ENCODE measurements around the gene VOPP1.

The VOPP1 gene

GRCh38 chr7:55458351-55458750 lies 114.0 kb downstream of the VOPP1 start:
- DNase-seq = no peak

DNA sequence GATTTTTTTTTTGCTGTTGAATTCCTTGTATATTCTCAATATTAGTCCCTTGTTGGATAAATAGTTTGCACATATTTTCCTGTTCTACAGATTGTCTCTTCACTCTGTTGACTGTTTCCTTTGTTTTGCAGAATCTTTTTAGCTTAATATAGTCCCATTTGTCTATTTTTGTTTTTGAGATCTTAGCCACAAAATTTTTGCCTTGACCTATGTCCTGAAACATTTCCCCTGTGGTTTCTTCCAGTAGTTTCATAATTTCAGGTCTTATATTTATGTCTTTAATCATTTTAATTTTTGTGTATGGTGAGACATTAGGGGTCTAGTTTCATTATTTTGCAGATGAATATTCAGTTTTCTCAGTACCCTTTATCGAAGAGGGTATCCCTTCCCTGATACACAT lies 114.5 kb downstream of the VOPP1 start:
- no peak for DNase-seq

- DNase-seq = no peak
Observed at GRCh38 chr7:55452971-55453370, 119.3 kb downstream of the VOPP1 start.

GRCh38 chr7:55449992-55450535 lies 122.2 kb downstream of the VOPP1 start:
- no peak for DNase-seq

GRCh38 chr7:55449205-55449991 lies 122.9 kb downstream of the VOPP1 start:
- DNase-seq = no peak

- DNase-seq = no peak
Observed at GRCh38 chr7:55448526-55448925, 123.8 kb downstream of the VOPP1 start.

DNA sequence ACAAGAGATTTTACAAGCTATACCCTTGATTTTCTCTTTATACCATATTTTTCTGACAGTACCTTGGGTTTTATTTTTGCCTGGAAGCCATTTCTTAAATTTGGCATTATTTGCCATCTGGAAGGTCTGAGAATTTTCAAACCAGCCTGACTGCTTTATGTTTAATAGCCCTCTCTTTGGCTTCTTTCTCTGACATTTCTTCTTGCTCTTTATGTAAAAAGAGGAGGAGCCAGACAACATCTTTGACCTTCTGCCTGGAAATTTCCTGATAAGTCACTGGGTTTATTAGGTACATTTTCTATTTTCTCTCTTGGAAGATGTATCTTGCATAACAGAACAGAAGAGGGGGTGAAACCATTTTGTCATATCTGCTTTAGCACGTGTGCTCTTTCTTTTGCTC lies 127.5 kb downstream of the VOPP1 start:
- DNase-seq = no peak

DNA sequence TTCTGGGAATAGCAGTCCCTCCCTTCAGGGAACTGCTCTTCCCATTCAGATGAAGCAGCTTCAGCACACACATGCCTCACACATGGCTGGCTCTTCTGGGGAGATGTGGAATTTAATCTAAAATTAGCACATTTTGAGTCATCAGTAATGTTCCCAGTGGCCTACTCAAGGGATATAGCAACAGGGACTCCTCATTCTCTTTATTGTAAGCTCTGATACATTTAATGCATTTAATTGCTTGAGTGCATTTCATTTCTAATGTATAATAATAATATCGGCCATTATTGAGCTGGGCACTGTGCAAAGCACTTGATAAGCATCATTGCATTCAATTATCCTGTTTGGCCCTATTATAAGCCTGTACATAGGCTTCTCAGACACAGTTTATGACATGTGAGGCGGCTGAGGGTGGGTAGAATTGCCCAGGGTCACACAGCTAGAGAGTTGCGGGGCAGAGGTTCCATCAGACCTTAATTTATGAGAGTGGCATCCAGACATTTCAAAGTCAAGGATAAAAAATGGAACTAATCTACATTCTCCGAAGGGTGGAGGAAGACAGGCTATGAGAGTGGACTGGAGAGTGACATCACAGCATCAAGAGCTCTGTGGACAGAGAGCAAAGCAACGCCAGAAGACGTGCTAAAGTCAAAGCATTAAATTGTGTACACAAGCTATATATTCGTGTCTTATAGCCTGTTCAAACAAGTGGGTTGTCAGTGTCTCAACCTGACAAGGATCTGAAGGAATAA lies 130.4 kb downstream of the VOPP1 start:
- DNase-seq = no peak

GRCh38 chr7:55441002-55441401 lies 131.3 kb downstream of the VOPP1 start:
- no peak for DNase-seq

DNA sequence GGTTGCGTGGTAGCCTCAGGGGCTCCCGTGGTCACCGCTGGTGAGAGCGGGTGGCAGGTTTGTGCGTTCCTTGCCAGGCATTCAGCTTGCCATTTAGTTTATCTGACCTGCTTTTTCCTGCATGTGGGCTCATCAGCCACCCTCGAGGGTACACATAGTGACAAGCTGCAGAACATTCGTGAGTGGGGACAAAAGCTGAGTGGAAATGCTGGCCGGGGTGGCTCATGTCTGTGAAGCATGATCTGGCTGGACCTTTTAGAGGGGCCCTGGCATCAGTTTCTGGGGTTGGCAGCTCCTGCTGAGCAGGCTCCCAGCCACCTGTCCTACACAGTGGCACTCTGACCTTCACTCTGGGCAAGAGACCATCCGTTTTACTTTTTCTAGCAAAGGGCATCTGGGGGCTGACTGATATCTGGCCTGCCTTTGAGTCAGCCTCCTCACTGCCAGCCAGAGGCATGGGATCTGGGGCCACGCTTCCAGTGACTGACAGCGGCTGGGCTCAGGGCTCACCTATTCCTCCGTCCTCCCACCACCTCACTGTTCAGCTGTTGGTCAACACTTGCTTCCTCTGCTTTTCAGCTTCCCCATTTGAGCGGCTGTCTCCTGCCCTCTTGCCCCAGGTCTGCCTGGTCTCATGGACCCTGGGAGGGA lies 132.1 kb downstream of the VOPP1 start:
- DNase-seq = no peak

DNA sequence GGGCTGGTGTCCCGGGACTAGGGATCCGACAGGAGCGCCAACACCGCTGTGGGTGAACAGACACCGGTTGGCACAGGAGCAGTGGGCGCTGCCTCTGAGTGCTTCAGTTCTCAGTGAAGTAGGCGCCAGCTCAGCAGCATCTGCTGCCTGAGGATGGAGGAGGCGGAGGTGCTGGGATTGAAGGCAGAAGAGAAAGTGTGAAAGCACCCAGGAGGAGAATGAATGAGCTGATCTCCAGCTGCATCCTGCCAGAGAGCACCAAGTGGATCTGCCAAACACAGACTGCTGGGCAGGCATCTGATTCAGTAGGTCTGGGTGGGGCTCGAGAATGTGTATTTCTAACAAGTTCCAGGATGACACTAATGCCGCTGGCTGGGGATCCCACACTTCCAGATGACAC lies 132.7 kb downstream of the VOPP1 start:
- DNase-seq = peak; percentile 25

GRCh38 chr7:55438757-55439525 lies 133.4 kb downstream of the VOPP1 start:
- no peak for DNase-seq

- DNase-seq = no peak
Observed at GRCh38 chr7:55438085-55438756, 134.1 kb downstream of the VOPP1 start.

DNA sequence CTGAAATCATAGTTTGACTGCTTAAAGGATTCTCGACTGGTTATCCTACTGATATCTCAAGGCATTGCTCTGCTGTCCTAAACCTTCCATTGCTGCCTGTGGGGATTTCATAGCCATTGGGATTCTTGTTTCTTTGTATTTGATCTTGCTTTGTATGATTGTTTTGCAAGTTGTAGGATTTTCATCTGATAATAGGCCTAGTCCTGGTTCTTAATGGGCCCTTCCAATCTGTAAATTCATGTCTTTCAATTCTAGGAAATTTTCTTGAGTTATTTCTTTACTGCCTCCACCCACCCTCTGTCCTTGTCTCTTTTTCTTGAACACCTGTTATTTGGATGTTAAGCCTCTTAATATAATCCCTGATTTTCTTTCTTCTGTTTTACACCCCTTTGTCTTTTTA lies 134.9 kb downstream of the VOPP1 start:
- DNase-seq = no peak

GRCh38 chr7:55436457-55436856 lies 135.8 kb downstream of the VOPP1 start:
- no peak for DNase-seq

GRCh38 chr7:55435466-55435865 lies 136.8 kb downstream of the VOPP1 start:
- DNase-seq = no peak

- DNase-seq = peak; percentile 38
Observed at GRCh38 chr7:55432939-55433784, 139.1 kb downstream of the VOPP1 start.

- no peak for DNase-seq
Observed at GRCh38 chr7:55432506-55432905, 139.8 kb downstream of the VOPP1 start.

DNA sequence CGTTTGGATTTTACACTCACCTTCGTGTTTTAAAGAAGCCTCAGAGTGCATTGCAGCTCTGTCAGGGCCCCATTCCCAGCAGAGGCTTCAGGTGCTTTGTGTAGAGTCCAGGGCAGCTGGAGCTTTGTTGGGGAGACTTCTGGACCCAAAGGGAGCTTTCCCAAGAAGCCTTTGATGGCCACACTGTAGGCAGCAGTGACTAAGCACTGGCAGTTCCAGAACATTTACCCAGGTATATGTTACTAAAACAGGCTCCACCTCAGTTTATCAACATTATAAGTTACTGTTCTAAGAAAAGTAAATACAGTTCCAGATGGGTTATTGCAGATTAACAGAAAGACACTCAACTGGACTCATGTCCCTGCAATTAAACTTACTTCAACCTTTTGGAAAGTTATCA lies 140.4 kb downstream of the VOPP1 start:
- DNase-seq = no peak

- DNase-seq = no peak
Observed at GRCh38 chr7:55429835-55430499, 142.3 kb downstream of the VOPP1 start.

- peak; percentile 6 for DNase-seq
Observed at GRCh38 chr7:55427800-55428199, 144.5 kb downstream of the VOPP1 start.
